GM18868 (cell line): ENCODE measurements around the gene CATSPERZ.

Experiments
- ATAC-seq: cut with Tn5 transposase; IDR thresholded peaks from one replicate; pipeline ENCODE4 v1.9.1; 2021; ENCODE audit warnings: mild to moderate bottlenecking, moderate library complexity; ENCODE audit not compliant: unreplicated experiment

CATSPERZ gene

DNA sequence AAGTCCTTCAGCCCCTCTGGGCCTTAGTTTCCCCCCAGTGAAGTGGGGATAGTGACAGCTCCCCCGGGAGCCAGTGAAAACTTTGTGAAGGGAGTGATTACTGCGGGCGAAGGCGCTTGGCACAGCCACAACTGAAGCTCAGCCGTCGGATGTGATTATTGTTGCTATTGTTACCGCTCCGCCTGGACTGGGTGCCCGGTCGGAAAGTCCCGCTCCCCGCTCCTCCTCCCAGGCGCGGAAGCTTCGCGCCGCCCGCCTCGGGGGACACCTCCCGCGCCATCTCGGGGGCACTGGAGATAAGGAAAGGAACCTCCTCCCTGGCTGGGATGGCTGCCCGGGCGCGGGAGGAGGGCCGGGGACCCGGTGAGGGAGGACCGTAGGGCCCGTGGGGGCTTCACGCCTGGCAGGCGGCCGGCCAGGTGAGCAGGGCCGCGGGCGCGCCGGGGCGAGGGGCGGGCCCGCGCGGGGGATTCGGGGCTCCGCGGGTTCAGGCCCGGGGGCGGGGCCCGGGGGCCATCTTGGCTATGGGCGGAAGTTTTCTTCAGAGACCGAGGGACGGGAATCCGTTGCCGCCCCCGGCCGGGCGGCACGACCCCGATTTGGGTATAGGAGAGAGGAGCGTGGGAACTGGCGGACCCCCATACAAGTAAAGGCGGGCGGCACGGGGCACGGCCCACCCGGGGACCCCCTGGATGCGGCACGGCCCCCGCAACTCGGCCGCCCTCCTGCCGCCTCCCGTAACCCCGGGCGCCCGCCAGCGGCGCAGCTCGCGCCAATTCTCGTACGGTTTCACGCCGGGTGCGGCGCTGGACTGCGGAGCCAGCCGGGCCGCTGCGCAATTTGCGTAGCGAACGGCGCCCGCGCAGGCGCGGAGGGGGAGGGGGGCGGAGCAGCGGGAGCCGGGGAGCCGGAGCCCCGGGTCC lies 14.9 kb upstream of the CATSPERZ start, which contains the start of gene GPR137:
GPR137 (plus strand) TSS at position 887 of the 923 bp plus-strand sequence. CDS start 677 bp downstream, outside the sequence.
- ATAC-seq, result peak; percentile 57

DNA sequence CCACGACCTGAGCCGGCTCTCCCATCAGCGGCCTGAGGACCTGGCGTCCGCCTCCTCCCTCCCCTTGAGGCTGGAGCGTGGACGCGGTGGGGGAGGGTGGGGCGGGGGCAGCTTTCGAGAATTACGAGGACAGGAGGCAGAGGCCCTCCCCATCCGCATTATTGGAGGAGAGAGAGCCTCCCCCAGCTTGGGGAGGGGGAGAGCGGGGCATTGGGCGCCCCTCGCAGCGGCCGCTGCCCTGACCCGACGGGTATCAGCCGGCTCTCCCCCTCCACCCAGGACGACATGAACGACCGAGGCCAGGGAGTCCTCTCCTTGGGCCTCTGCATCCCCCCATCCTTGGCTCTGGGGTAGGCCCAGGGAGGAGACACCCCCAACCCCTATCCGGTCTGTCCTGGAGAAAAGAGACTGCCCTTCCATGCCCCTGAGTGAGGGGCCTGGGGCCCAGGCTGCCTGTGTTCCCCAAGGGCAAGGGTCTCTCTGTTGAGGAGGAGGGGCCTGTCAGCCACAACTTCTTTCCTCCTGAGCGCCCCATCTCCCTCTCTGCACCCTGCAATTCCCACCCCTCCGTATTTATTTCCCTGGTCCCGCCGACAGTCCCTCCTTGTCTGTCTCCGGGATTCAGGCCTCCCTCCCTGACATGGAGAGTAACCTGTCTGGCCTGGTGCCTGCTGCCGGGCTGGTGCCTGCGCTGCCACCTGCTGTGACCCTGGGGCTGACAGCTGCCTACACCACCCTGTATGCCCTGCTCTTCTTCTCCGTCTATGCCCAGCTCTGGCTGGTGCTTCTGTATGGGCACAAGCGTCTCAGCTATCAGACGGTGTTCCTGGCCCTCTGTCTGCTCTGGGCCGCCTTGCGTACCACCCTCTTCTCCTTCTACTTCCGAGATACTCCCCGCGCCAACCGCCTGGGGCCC lies 14.0 kb upstream of the CATSPERZ start:
- no peak for ATAC-seq

DNA sequence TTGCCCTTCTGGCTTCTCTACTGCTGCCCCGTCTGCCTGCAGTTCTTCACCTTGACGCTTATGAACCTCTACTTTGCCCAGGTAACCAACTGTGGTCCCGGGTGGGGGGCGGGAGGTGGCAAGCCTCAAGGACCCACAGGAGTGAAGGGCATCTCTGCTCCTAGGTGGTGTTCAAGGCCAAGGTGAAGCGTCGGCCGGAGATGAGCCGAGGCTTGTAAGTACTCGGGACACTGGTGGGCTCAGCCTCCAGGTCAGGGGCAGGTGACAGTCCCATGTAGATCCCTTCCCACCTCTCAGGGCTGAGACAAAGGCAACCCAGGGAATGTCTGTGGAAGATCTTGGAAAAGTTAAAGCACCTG lies 13.4 kb upstream of the CATSPERZ start:
- ATAC-seq, result no peak

DNA sequence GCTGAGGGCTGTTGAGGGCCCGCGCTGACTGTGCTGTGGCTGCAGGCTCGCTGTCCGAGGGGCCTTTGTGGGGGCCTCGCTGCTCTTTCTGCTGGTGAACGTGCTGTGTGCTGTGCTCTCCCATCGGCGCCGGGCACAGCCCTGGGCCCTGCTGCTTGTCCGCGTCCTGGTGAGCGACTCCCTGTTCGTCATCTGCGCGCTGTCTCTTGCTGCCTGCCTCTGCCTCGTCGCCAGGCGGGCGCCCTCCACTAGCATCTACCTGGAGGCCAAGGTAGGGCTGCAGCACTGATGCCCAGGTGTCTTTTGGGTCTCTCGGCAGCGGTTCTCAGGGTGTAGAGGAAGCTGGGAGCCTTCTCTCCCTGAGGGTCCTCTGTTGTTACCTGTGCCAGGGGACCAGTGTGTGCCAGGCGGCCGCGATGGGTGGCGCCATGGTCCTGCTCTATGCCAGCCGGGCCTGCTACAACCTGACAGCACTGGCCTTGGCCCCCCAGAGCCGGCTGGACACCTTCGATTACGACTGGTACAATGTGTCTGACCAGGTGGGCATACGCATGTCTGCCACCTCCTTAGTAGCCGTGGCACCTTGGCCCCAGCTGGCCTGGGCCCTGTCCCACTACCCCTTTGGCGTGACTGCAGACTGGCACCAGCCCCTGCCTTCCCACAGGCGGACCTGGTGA lies 12.3 kb upstream of the CATSPERZ start:
- ATAC-seq, result no peak

DNA sequence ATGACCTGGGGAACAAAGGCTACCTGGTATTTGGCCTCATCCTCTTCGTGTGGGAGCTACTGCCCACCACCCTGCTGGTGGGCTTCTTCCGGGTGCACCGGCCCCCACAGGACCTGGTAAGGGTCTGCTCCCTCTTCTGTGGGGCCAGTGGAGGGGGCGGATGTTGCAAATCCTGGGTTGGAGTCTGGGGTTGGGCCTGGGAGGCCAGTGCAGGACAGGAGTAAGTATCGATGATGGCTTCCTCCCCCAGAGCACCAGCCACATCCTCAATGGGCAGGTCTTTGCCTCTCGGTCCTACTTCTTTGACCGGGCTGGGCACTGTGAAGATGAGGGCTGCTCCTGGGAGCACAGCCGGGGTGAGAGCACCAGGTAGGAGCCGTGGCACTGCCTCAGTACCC lies 11.8 kb upstream of the CATSPERZ start:
- ATAC-seq, result no peak

DNA sequence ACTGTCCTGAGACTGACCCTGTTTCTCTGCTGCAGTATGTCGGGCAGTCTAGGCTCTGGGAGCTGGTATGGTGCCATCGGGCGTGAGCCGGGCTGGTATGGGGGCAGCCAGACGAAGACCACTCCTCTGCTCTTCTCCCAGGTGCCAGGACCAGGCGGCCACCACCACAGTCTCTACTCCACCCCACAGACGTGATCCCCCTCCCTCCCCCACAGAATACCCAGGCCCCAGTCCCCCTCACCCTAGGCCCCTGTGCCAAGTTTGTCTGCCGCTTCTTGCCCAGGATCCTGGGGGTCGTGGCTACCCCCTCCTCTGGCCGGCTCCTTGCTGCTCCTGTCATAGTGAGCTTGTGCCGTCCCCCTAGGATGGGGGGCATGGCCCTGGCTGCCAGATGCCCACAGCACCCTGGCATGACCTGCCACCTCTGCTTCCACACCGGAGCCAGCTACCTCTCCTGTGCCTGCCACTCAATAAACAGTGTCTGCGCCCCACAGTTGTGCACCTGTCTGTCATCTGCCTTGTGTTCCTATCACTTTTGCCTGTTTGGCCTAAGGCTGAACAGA lies 11.1 kb upstream of the CATSPERZ start:
- no peak for ATAC-seq

DNA sequence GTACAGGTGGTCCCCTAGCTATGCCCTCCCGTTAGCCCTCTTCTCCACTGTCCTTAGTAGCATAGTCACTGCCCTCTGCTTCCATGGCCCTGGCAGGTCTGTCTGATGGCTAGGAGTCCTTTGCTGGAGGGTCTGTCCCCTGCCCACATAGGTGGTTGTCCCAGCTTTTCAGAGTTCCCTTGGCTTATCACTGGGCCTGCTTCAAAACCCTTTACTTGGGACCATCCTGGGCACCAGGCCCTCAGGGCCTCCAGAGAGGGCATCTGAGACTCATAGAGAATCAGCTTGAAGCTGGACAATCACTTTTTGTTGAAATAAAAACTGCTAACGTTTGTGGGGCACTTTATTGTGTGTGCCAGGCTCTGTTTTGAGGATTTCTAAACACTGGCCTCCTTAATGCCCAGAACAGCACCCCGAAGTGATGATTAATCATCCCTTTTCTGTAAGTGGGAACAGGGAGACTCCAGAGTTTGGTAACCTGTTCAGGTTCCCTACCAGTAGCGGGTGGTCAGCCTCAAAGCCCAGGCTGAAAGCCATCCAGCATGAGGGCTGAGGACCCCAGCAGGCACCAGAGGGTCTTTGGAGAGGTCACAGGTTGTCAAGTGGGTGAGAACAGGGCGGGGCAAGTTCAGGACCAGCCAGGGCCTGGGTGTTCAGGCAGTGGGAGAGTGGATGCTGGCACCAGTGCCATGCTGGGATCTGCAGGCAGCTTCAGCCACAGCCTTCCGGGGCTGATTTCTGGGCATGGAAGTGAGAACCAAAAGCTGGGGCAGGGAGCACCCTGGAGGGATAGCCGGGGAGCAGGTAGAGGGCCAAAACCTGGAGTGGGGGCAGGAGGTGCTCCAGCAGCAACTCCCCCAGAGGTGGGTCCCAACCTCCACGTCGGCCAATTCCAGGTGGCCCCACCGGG lies 9.6 kb upstream of the CATSPERZ start:
- ATAC-seq, result no peak

DNA sequence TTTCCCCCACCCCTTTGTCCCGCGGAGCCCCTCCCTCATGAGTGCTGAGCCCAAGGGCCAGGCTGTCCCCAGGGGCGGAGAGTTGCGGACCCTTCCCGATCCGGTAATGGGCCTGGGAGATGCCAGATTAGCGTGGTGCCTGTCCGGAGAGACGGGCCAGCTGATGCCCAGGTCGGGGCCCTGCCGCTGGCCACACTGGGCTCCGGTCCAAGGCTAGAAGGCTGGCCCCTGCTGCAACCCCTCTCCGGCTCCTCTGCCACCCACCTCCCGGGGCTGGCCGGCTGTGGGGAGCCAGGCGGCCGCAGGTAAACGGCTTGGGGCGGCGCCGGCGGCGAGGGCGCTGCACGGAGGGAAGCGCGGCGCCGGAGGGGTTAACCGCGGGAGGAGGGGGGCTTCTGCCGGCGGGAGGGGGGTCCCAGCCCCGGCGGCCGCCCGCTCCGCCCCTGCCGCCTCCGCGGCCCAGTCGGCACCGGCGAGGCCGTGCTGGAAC lies 8.9 kb upstream of the CATSPERZ start, which contains the start of gene KCNK4:
KCNK4 (plus strand) TSS at position 41 of the 490 bp plus-strand sequence. CDS start 1,717 bp downstream, outside the sequence.
- no peak for ATAC-seq

DNA sequence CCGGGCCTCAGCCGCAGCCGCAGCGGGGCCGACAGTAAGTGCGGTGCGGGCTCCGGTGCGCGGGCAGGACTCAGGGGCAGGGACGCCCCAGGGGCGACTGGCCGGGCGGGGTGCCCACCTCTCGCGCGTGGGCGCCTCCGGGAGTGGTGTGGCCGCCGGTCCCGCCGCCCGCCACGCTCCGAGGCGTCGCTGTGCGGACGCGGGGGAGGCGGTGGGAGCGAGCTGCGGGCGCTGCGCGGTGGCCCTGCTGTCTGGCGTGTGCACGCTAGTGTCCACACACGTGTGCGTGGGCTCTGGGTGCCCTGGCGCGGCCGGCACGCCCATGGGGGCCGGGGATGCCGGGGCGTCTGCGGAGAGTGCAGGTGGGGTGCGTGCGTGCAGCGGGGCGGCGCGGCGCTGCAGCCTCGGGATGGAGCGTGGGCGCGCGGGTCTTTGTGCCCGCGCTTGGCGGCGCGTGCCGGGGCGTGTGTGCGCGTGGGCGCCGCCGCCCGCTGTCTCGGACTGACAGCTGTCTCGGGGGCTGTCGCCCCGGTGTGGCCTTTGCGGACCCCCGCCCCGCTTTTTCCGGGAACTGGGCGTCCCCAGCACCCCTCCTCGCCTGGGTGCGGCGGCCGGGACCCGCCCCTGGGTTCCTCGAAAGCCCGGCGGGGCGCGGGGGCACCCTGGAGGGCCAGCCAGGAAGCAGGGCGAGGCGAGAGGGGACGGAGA lies 8.3 kb upstream of the CATSPERZ start:
- ATAC-seq, result no peak

DNA sequence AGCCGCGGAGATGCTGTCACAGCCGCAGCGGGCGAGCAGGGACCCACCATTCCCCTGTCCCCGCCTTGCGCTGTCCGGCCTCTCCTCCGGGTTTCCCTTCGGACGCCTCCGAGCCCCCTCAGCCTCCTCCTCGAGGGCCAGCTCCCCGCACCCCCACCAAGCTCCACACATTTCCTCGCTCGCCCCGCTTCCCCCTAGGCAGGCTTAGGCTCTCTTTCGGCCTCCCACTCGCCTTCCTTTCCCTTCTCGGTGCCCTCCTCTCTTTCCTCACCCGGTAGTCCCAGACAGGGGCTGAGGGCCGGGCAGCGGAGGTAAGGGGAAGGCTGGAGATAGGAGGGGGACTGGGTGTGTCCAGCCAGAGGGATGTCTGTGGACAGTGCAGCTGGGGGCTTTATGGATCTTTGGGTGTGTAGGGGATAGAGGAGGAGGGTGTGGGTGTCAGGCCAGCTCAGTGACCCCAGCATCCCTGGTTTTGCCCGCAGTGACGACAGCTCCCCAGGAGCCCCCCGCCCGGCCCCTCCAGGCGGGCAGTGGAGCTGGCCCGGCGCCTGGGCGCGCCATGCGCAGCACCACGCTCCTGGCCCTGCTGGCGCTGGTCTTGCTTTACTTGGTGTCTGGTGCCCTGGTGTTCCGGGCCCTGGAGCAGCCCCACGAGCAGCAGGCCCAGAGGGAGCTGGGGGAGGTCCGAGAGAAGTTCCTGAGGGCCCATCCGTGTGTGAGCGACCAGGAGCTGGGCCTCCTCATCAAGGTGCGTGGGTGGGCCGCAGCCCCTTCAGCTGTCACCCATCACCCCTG lies 7.5 kb upstream of the CATSPERZ start:
- no peak for ATAC-seq

DNA sequence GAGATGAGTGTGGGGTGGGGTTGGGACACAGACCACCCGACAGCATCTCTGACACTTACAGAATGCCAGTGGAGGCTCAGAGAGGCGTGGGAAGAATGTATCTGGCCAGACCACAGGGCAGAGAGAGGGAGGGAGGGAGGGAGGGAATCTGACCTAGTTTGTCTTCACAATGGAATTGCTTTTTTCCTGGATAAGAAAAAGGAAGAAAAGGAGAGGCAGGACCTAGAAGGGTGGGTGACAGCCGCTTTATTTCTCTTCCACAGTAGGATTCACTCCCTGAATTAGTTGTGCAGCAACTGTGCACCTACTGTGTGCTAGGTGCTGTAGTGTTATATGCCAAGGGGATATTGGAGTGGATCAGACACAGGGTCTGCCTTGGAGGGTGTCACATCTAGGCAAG lies 5.4 kb upstream of the CATSPERZ start:
- ATAC-seq, result no peak

DNA sequence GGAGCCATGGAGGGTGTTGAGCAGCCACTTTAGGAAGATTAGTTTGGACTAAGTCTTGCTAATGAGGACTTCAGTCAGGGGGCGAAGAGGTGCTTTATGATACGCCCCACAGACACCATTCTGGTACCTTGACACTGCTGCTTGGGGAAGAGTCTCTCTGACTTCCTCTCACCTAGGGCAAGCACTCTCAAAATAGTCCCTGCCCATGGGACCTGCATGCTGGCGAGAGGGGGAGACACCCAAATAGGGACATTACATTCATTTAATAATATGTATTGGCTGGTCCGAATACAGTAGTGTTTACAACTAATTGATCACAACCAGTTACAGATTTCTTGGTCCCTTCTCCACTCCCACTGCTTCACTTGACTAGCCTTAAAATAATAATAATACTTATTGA lies 4.4 kb upstream of the CATSPERZ start:
- ATAC-seq, result no peak

DNA sequence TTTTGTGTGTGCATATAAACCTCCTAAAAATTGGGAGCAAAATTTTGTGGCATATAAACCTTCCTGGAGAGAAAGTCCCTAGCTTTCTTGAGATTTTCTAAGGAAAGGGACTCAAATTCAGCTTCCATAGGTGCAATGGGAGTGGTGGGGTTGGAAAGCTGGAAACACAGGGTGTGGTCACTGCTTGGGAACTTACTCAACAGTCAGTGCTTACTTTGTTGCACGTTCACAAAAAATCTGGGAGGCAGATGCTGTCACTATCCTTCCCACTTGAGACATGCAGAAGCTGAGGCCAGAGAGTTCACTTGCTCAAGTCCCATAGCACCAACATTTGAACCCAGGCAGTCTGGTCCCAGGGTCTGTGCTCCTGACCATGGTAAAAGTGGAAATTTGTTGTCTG lies 3.9 kb upstream of the CATSPERZ start:
- ATAC-seq, result no peak

DNA sequence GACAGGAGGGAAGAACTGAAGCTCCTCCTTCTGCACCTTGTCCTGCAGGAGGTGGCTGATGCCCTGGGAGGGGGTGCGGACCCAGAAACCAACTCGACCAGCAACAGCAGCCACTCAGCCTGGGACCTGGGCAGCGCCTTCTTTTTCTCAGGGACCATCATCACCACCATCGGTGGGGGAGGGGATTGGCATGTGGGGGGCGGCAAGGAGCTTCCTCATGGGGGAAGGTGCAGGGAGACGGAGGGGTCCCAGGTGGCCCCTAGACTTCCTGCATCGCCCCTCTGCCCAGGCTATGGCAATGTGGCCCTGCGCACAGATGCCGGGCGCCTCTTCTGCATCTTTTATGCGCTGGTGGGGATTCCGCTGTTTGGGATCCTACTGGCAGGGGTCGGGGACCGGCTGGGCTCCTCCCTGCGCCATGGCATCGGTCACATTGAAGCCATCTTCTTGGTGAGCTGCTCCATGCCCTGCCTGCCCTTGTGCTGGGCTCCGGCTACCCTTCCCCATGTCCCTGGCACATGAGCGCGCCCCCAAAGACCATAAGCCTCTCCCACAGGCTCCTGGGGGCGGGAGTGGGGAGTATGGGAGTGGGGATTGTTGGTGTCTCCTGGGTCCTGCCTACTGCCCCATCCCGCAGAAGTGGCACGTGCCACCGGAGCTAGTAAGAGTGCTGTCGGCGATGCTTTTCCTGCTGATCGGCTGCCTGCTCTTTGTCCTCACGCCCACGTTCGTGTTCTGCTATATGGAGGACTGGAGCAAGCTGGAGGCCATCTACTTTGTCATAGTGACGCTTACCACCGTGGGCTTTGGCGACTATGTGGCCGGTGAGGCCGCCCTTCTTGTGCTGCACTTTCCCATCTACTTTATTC lies 3.1 kb upstream of the CATSPERZ start:
- ATAC-seq, result no peak

DNA sequence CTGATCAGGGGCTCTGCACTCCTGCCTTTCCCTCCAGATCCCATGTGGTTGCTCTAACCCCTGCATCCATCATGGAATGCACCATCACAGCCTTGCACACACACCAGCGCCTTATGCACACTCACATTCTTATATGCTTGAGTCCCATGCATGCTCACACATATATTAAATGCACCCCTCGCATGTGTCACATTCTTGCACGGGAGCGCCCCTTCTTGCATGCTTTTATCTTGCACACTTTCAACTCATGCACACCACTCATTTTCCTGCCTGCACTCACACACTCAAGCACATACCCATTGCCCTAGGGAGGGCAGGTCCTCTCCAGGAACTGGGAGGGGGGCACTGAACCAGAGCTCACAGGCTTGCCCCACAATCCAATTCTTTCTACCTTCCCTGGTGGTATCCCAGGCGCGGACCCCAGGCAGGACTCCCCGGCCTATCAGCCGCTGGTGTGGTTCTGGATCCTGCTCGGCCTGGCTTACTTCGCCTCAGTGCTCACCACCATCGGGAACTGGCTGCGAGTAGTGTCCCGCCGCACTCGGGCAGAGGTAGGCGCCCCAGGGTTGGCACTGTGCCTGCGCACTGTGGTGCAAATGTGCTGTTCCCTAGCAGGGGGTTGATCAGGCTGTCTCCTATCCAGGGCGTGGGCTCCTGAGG lies 2.3 kb upstream of the CATSPERZ start:
- no peak for ATAC-seq

DNA sequence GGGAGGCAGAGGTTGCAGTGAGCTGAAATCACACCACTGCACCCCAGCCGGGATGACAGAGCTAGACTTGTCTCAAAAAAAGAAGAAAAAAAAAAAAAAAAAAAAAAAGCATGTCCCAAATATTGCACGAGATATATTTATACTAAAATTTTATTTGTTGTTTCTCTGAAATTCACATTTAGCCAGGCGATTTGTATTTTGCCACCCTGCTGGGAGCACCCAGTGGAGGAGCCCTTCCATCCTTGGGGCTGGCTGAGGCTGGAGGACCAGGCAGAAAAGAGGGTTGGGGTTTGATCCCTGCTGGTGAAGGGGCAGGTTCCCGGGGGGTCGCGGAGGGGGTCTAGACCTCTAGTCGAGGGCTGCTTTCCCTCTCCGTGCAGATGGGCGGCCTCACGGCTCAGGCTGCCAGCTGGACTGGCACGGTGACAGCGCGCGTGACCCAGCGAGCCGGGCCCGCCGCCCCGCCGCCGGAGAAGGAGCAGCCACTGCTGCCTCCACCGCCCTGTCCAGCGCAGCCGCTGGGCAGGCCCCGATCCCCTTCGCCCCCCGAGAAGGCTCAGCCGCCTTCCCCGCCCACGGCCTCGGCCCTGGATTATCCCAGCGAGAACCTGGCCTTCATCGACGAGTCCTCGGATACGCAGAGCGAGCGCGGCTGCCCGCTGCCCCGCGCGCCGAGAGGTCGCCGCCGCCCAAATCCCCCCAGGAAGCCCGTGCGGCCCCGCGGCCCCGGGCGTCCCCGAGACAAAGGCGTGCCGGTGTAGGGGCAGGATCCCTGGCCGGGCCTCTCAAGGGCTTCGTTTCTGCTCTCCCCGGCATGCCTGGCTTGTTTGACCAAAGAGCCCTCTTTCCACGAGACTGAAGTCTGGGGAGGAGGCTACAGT lies 952 bp upstream of the CATSPERZ start:
- no peak for ATAC-seq
